Activated CD4-positive, alpha-beta T cell treated with anti-CD3 and anti-CD28 coated beads for 36 hours (primary cell): Measurements from ENCODE around the gene TMEM134. TPM values are rescaled to one million over a fixed set of nuclear protein-coding genes. Genes with fewer than 3 reads are reported as not detected.
A peak's percentile ranks its signal among the peaks of the same experiment; 100 is the strongest.
"Not testable (repeated sequence)": the region's sequence is repeated elsewhere in the genome, so short reads cannot be mapped to it uniquely, and the experiment has no call there.

Source experiments
- ATAC-seq: fragments of 200-7000 bp; cut with Tn5 transposase; one replicate; pipeline ENCODE4 v1.10.0; 2021; ENCODE audit warnings: mild to moderate bottlenecking, moderate library complexity
- CTCF ChIA-PET: fragments of 350-600 bp; sonication (Branson Sonifier 250); formaldehyde crosslinking; loops from one replicate; lab custom pipeline; 2021; ENCODE audit warnings: antibody characterized with exemption; lab: Charles Lee
- POLR2A ChIA-PET: fragments of 350-600 bp; sonication (Branson Sonifier 250); formaldehyde crosslinking; loops from one replicate; lab custom pipeline; 2021; ENCODE audit warnings: antibody characterized with exemption, inconsistent platforms; lab: Charles Lee
- DNase-seq: peaks from one replicate; pipeline ENCODE4 v3.0.0-alpha.2; 2020
- H3K27ac Mint-ChIP-seq: one replicate; pipeline ENCODE4 v1.8.0; 2021; ENCODE audit warnings: mixed read lengths
- H3K27me3 Mint-ChIP-seq: one replicate; pipeline ENCODE4 v1.8.0; 2021; ENCODE audit warnings: mixed read lengths
- H3K36me3 Mint-ChIP-seq: one replicate; pipeline ENCODE4 v1.8.0; 2021; ENCODE audit warnings: low read depth, mixed read lengths
- H3K4me1 Mint-ChIP-seq: one replicate; pipeline ENCODE4 v1.8.0; 2021; ENCODE audit warnings: mixed read lengths
- H3K4me3 Mint-ChIP-seq: one replicate; pipeline ENCODE4 v1.8.0; 2021; ENCODE audit warnings: mild to moderate bottlenecking, moderate library complexity, mixed read lengths
- H3K9me3 Mint-ChIP-seq: one replicate; pipeline ENCODE4 v1.8.0; 2021; ENCODE audit warnings: low read depth, mixed read lengths
- intact Hi-C, 2 experiments: fragments of 100-400 bp; cut with DNase I in 1 of 2; cut with micrococcal nuclease in 1 of 2; formaldehyde crosslinking; loops; one replicate each; pipeline versions ENCODE4 v1.14.2 to v1.15.1; 2022 to 2024; cut with DNase I, micrococcal nuclease
- total RNA-seq, 2 experiments: library from RNA; stranded (reverse); gene quantifications; one replicate each; pipeline ENCODE4 v1.2.3, GENCODE V29; 2021

Gene TMEM134
- total RNA-seq, 2 experiments from 2014 or later: 69.9 to 74.7 TPM

GRCh38 chr11:67468056-67468455, 995 bp downstream of the TMEM134 start:
- ChIA-PET CTCF (interaction anchor here (0.6 to 2.0 kb wide), 10 partner anchors 15 to 228 kb away, joined by 3 to 9 read pairs (median 4); partner anchors contain the start of gene AIP), POLR2A (interaction anchor here (0.7 to 1.0 kb wide), 3 partner anchors 17 to 150 kb away, joined by 3 to 4 read pairs (median 3); partner anchors contain the start of gene TBC1D10C)
- Mint-ChIP-seq H3K36me3 (peaks cover 9% of the 10 kb centered on the region), H3K9me3 (no peaks in the 10 kb centered on the region), H3K4me1 (peaks cover 24% of the 10 kb centered on the region), H3K27ac (peak overlapping the region; percentile 78), H3K4me3 (peak overlapping the region; percentile 82), H3K27me3 (no peaks in the 10 kb centered on the region)
- intact Hi-C loops: loop anchor here in 1 of 2 experiments (2.0 to 5.0 kb wide), 2 partner anchors 21 to 41 kb away; partner anchors contain the start of gene RPS6KB2
- DNase-seq (peak; percentile 72), ATAC-seq (no peak)

GRCh38 chr11:67466962-67467771, 1.9 kb downstream of the TMEM134 start:
- intact Hi-C loops: loop anchor here in 1 of 2 experiments (5.0 kb wide), 1 partner anchor 40 kb away; the partner anchor contains the start of gene RPS6KB2

GRCh38 chr11:67466367-67466766, 2.7 kb downstream of the TMEM134 start:
- ATAC-seq (no peak), DNase-seq (no peak)
- Mint-ChIP-seq H3K36me3 (peaks cover 9% of the 10 kb centered on the region), H3K4me3 (no peak overlapping the region), H3K9me3 (no peaks in the 10 kb centered on the region), H3K4me1 (peaks cover 24% of the 10 kb centered on the region), H3K27me3 (no peaks in the 10 kb centered on the region), H3K27ac (peak overlapping the region; percentile 51)
- intact Hi-C loops: loop anchor here in 1 of 2 experiments (5.0 kb wide), 1 partner anchor 39 kb away; the partner anchor contains the start of gene RPS6KB2
- POLR2A ChIA-PET: no interaction called here
- CTCF ChIA-PET: no interaction called here

More at GRCh38 chr11:67466962-67467771, 1.9 kb downstream of the TMEM134 start:
- ChIA-PET POLR2A (interaction anchor here (0.7 to 0.8 kb wide), 2 partner anchors 63 to 149 kb away, joined by 3 to 4 read pairs; partner anchors contain the start of gene TBC1D10C), CTCF (interaction anchor here (0.6 to 1.3 kb wide), 4 partner anchors 20 to 122 kb away, joined by 3 to 6 read pairs (median 3); no protein-coding TSS in a partner anchor)
- DNase-seq (no peak), ATAC-seq (no peak)
- Mint-ChIP-seq H3K36me3 (peaks cover 9% of the 10 kb centered on the region), H3K27ac (peak overlapping the region; percentile 78), H3K4me3 (peak overlapping the region; percentile 82), H3K27me3 (no peaks in the 10 kb centered on the region), H3K9me3 (no peaks in the 10 kb centered on the region), H3K4me1 (peaks cover 24% of the 10 kb centered on the region)

GRCh38 chr11:67465530-67465929, 3.5 kb downstream of the TMEM134 start:
- peak overlapping the region; percentile 94 for H3K27ac Mint-ChIP-seq
- H3K4me1 Mint-ChIP-seq: peaks cover 24% of the 10 kb centered on the region
- intact Hi-C loops: loop anchor here in 1 of 2 experiments (2.0 to 5.0 kb wide), 2 partner anchors 27 to 38 kb away; partner anchors contain the start of gene RPS6KB2
- ATAC-seq, H3K9me3 Mint-ChIP-seq, H3K27me3 Mint-ChIP-seq, H3K36me3 Mint-ChIP-seq: not testable (repeated sequence)
- POLR2A ChIA-PET: interaction anchor here (1.2 kb wide), 1 partner anchor 64 kb away, joined by 4 read pairs; the partner anchor contains the start of gene PPP1CA
- CTCF ChIA-PET: interaction anchor here (0.6 to 1.2 kb wide), 4 partner anchors 8 to 42 kb away, joined by 3 to 5 read pairs (median 4); partner anchors contain the start of gene CDK2AP2
- peak overlapping the region; percentile 84 for H3K4me3 Mint-ChIP-seq
- DNase-seq: peak; percentile 24

- intact Hi-C loops: loop anchor here in 1 of 2 experiments (2.0 to 5.0 kb wide), 2 partner anchors 26 to 38 kb away; partner anchors contain the start of gene RPS6KB2
- Mint-ChIP-seq H3K36me3 (peaks cover 9% of the 10 kb centered on the region), H3K4me3 (peak overlapping the region; percentile 84), H3K9me3 (no peaks in the 10 kb centered on the region), H3K27ac (peak overlapping the region; percentile 94), H3K4me1 (peaks cover 26% of the 10 kb centered on the region), H3K27me3 (no peaks in the 10 kb centered on the region)
- ChIA-PET POLR2A (interaction anchor here (0.5 to 1.2 kb wide), 2 partner anchors 63 to 843 kb away, joined by 4 read pairs; partner anchors contain the start of gene PPP1CA), CTCF (interaction anchor here (0.6 to 1.2 kb wide), 5 partner anchors 8 to 42 kb away, joined by 3 to 5 read pairs (median 4); partner anchors contain the start of gene CDK2AP2)
- ATAC-seq (no peak), DNase-seq (no peak)
Observed at GRCh38 chr11:67465189-67465510, 3.9 kb downstream of the TMEM134 start.

GRCh38 chr11:67464411-67465188, 4.5 kb downstream of the TMEM134 start:
- ATAC-seq (peak; percentile 84), DNase-seq (peak; percentile 97)
- peaks cover 29% of the 10 kb centered on the region for H3K4me1 Mint-ChIP-seq
- intact Hi-C loops: loop anchor here (1.0 to 5.0 kb wide), 10 partner anchors 18 to 111 kb away; partner anchors contain the start of genes RPS6KB2 (in 2 of the 2), AIP (in 1 of the 2), CDK2AP2 (in 1 of the 2) and POLD4 (in 1 of the 2)
- POLR2A ChIA-PET: interaction anchor here (0.5 to 1.2 kb wide), 2 partner anchors 63 to 843 kb away, joined by 4 read pairs; partner anchors contain the start of gene PPP1CA
- peaks cover 9% of the 10 kb centered on the region for H3K36me3 Mint-ChIP-seq
- H3K4me3 Mint-ChIP-seq: peak overlapping the region; percentile 84
- peak overlapping the region; percentile 94 for H3K27ac Mint-ChIP-seq
- no peaks in the 10 kb centered on the region for H3K27me3 Mint-ChIP-seq
- CTCF ChIA-PET: interaction anchor here (0.6 to 1.2 kb wide), 5 partner anchors 9 to 43 kb away, joined by 3 to 5 read pairs (median 4); partner anchors contain the start of gene CDK2AP2
- no peaks in the 10 kb centered on the region for H3K9me3 Mint-ChIP-seq

- ATAC-seq (no peak), DNase-seq (peak; percentile 37)
- Mint-ChIP-seq H3K27ac (peak overlapping the region; percentile 94), H3K4me1 (peaks cover 29% of the 10 kb centered on the region), H3K36me3 (peaks cover 9% of the 10 kb centered on the region), H3K9me3 (no peaks in the 10 kb centered on the region), H3K4me3 (peak overlapping the region; percentile 84), H3K27me3 (no peaks in the 10 kb centered on the region)
- CTCF ChIA-PET: interaction anchor here (0.6 kb wide), 1 partner anchor 68 kb away, joined by 3 read pairs; no protein-coding TSS in a partner anchor
- POLR2A ChIA-PET: no interaction called here
- intact Hi-C loops: loop anchor here (1.0 to 2.0 kb wide), 9 partner anchors 18 to 111 kb away; partner anchors contain the start of genes AIP (in 1 of the 2), CDK2AP2 (in 1 of the 2), POLD4 (in 1 of the 2) and PPP1CA (in 1 of the 2)
Observed at GRCh38 chr11:67463680-67464410, 5.2 kb downstream of the TMEM134 start.

GRCh38 chr11:67463186-67463585, 5.9 kb downstream of the TMEM134 start:
- Mint-ChIP-seq H3K9me3 (no peaks in the 10 kb centered on the region), H3K27ac (no peak overlapping the region), H3K27me3 (no peaks in the 10 kb centered on the region), H3K4me1 (peaks cover 26% of the 10 kb centered on the region), H3K36me3 (peaks cover 9% of the 10 kb centered on the region), H3K4me3 (no peak overlapping the region)
- DNase-seq: no peak
- POLR2A ChIA-PET: no interaction called here
- ATAC-seq: no peak
- CTCF ChIA-PET: no interaction called here
- intact Hi-C loops: no loop called here

- Mint-ChIP-seq H3K4me3 (no peak overlapping the region), H3K27me3 (no peaks in the 10 kb centered on the region), H3K27ac (no peak overlapping the region), H3K4me1 (peaks cover 5% of the 10 kb centered on the region), H3K9me3 (no peaks in the 10 kb centered on the region), H3K36me3 (no peaks in the 10 kb centered on the region)
- intact Hi-C loops: no loop called here
- no peak for DNase-seq
- ATAC-seq: no peak
- ChIA-PET CTCF (interaction anchor here (0.7 to 2.0 kb wide), 2 partner anchors 71 to 76 kb away, joined by 3 to 5 read pairs; no protein-coding TSS in a partner anchor), POLR2A (no interaction called here)
Observed at GRCh38 chr11:67458266-67458665, 10.8 kb downstream of the TMEM134 start.

GRCh38 chr11:67457453-67457852, 11.6 kb downstream of the TMEM134 start:
- Mint-ChIP-seq H3K4me1 (peaks cover 5% of the 10 kb centered on the region), H3K4me3 (no peak overlapping the region), H3K27ac (no peak overlapping the region), H3K27me3 (no peaks in the 10 kb centered on the region), H3K36me3 (no peaks in the 10 kb centered on the region), H3K9me3 (no peaks in the 10 kb centered on the region)
- intact Hi-C loops: no loop called here
- DNase-seq (no peak), ATAC-seq (no peak)
- POLR2A ChIA-PET: no interaction called here
- CTCF ChIA-PET: interaction anchor here (0.6 kb wide), 1 partner anchor 880 kb away, joined by 3 read pairs; no protein-coding TSS in a partner anchor
